ENCODE data around the gene ALPK3. TPM values are rescaled to one million over a fixed set of nuclear protein-coding genes. Genes with fewer than 3 reads are reported as not detected.

Gene ALPK3
- polyA plus RNA-seq, 1 donor from 2014 or later, result not detected

DNA sequence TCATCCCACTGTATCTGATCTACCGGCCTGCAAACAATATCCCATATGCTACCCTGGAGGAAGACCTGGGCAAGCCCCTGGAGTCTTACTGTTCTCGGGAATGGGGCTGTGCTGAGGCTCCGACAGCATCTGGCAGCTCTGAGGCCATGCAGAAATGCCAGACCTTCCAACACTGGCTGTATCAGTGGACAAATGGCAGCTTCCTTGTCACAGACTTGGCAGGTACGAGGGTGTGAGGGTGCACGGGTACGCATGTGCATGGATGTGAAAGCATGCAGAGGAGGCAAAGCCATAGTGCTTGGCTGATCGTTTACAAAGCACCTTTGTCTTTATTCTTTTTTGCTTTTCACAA lies 47.3 kb downstream of the ALPK3 start:
- H3K27ac ChIP-seq (ENCODE audit: low read length), result no peak overlapping the region
- H3K27me3 ChIP-seq (ENCODE audit: insufficient read depth, low read depth, low read length), result no peaks in the 10 kb centered on the region
- H3K36me3 ChIP-seq (ENCODE audit: insufficient read depth, low read length), result no peaks in the 10 kb centered on the region
- H3K9me2 ChIP-seq (ENCODE audit: insufficient read depth, low read length), result no peaks in the 10 kb centered on the region
- no peaks in the 10 kb centered on the region for H3K9me3 ChIP-seq (ENCODE audit: low read length)
- H3K9ac ChIP-seq (ENCODE audit: low read length), result no peak overlapping the region
- H3K4me3 ChIP-seq (ENCODE audit: low read length), result no peak overlapping the region
- H2AFZ ChIP-seq (ENCODE audit: low read depth, low read length), result no peak overlapping the region
- no peaks in the 10 kb centered on the region for H3F3A ChIP-seq (ENCODE audit: insufficient read depth, low read length, poor library complexity, severe bottlenecking)
- H4K20me1 ChIP-seq (ENCODE audit: insufficient read depth), result no peaks in the 10 kb centered on the region
- TF ChIP-seq EP300 (conservative IDR thresholded peaks at IDR 0.05; ENCODE audit: poor library complexity, severe bottlenecking), result no peak
- no peak for TF ChIP-seq SMC3 (conservative IDR thresholded peaks at IDR 0.05; ENCODE audit: poor library complexity)
- no peak for TF ChIP-seq RAD21 (conservative IDR thresholded peaks at IDR 0.05)
- TF ChIP-seq, protein P1, sequence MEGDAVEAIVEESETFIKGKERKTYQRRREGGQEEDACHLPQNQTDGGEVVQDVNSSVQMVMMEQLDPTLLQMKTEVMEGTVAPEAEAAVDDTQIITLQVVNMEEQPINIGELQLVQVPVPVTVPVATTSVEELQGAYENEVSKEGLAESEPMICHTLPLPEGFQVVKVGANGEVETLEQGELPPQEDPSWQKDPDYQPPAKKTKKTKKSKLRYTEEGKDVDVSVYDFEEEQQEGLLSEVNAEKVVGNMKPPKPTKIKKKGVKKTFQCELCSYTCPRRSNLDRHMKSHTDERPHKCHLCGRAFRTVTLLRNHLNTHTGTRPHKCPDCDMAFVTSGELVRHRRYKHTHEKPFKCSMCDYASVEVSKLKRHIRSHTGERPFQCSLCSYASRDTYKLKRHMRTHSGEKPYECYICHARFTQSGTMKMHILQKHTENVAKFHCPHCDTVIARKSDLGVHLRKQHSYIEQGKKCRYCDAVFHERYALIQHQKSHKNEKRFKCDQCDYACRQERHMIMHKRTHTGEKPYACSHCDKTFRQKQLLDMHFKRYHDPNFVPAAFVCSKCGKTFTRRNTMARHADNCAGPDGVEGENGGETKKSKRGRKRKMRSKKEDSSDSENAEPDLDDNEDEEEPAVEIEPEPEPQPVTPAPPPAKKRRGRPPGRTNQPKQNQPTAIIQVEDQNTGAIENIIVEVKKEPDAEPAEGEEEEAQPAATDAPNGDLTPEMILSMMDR (IDR thresholded peaks at IDR 0.05; ENCODE audit: poor library complexity, severe bottlenecking), result no peak
- no peak for TF ChIP-seq MXI1 (conservative IDR thresholded peaks at IDR 0.05; ENCODE audit: poor library complexity, severe bottlenecking)
- TF ChIP-seq POLR2AphosphoS5 (IDR thresholded peaks at IDR 0.05), result no peak
- TF ChIP-seq EZH2 (IDR thresholded peaks at IDR 0.05; ENCODE audit: borderline replicate concordance, insufficient read depth, low read length, poor library complexity, severe bottlenecking), result no peak
- TF ChIP-seq, protein P2, sequence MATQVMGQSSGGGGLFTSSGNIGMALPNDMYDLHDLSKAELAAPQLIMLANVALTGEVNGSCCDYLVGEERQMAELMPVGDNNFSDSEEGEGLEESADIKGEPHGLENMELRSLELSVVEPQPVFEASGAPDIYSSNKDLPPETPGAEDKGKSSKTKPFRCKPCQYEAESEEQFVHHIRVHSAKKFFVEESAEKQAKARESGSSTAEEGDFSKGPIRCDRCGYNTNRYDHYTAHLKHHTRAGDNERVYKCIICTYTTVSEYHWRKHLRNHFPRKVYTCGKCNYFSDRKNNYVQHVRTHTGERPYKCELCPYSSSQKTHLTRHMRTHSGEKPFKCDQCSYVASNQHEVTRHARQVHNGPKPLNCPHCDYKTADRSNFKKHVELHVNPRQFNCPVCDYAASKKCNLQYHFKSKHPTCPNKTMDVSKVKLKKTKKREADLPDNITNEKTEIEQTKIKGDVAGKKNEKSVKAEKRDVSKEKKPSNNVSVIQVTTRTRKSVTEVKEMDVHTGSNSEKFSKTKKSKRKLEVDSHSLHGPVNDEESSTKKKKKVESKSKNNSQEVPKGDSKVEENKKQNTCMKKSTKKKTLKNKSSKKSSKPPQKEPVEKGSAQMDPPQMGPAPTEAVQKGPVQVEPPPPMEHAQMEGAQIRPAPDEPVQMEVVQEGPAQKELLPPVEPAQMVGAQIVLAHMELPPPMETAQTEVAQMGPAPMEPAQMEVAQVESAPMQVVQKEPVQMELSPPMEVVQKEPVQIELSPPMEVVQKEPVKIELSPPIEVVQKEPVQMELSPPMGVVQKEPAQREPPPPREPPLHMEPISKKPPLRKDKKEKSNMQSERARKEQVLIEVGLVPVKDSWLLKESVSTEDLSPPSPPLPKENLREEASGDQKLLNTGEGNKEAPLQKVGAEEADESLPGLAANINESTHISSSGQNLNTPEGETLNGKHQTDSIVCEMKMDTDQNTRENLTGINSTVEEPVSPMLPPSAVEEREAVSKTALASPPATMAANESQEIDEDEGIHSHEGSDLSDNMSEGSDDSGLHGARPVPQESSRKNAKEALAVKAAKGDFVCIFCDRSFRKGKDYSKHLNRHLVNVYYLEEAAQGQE (IDR thresholded peaks at IDR 0.05; ENCODE audit: borderline replicate concordance), result no peak
- TF ChIP-seq TAF1 (IDR thresholded peaks at IDR 0.05; ENCODE audit: low read depth), result no peak
- no peaks in the 10 kb centered on the region for H3K79me2 ChIP-seq (replicated peaks; ENCODE audit: insufficient read depth, low read length)
- no peak overlapping the region for H3K4me2 ChIP-seq (ENCODE audit: low read length)

DNA sequence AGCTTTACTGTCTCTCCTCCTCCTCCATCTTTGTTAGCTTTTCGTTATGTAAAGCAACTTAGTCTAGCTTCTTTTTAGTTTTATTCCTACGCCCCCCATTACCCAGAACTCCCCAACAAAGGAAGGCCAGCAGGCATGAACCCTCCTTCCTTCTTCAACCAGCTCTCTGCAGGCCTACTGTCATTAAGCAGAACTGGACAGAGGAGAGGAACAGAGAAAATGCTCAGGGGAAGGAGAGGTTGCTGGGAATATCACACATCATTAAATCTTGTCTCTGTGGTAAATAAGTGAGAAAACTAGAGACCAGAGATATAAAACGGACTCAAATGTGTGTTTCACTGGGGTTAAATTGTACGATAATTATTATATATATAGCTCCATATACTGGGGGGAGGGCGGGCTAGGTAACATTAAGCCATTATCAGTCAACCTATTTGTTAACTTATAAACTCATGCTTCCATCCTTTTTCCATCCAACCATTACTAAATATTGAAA lies 48.0 kb downstream of the ALPK3 start:
- Histone ChIP-seq H2AFZ (ENCODE audit: low read depth, low read length) (no peak overlapping the region), H4K20me1 (ENCODE audit: insufficient read depth) (no peaks in the 10 kb centered on the region), H3K36me3 (ENCODE audit: insufficient read depth, low read length) (no peaks in the 10 kb centered on the region), H3F3A (ENCODE audit: insufficient read depth, low read length, poor library complexity, severe bottlenecking) (no peaks in the 10 kb centered on the region), H3K4me2 (ENCODE audit: low read length) (no peak overlapping the region), H3K79me2 (replicated peaks; ENCODE audit: insufficient read depth, low read length) (no peaks in the 10 kb centered on the region), H3K9ac (ENCODE audit: low read length) (no peak overlapping the region), H3K4me3 (ENCODE audit: low read length) (no peak overlapping the region), H3K27ac (ENCODE audit: low read length) (no peak overlapping the region), H3K9me3 (ENCODE audit: low read length) (no peaks in the 10 kb centered on the region), H3K27me3 (ENCODE audit: insufficient read depth, low read depth, low read length) (no peaks in the 10 kb centered on the region), H3K9me2 (ENCODE audit: insufficient read depth, low read length) (no peaks in the 10 kb centered on the region)
- TF ChIP-seq EP300 (conservative IDR thresholded peaks at IDR 0.05; ENCODE audit: poor library complexity, severe bottlenecking) (no peak), TAF1 (IDR thresholded peaks at IDR 0.05; ENCODE audit: low read depth) (no peak), MXI1 (conservative IDR thresholded peaks at IDR 0.05; ENCODE audit: poor library complexity, severe bottlenecking) (no peak), EZH2 (IDR thresholded peaks at IDR 0.05; ENCODE audit: borderline replicate concordance, insufficient read depth, low read length, poor library complexity, severe bottlenecking) (no peak), POLR2AphosphoS5 (IDR thresholded peaks at IDR 0.05) (no peak), RAD21 (conservative IDR thresholded peaks at IDR 0.05) (no peak), SMC3 (conservative IDR thresholded peaks at IDR 0.05; ENCODE audit: poor library complexity) (no peak)
- TF ChIP-seq, protein P2 (IDR thresholded peaks at IDR 0.05; ENCODE audit: borderline replicate concordance), result no peak
- TF ChIP-seq, protein P1 (IDR thresholded peaks at IDR 0.05; ENCODE audit: poor library complexity, severe bottlenecking), result no peak
